SK-N-SH (cell line): ENCODE measurements around the gene PICALM. TPM values are rescaled to one million over a fixed set of nuclear protein-coding genes. Genes with fewer than 3 reads are reported as not detected.

Experiments
- CTCF ChIA-PET: fragments of 300-600, 350-600 bp; formaldehyde crosslinking; extraction: SDS; loops from one replicate; lab custom pipeline; 2021; lab: Yijun Ruan, JAX
- POLR2A ChIA-PET: fragments of 350-600 bp; sonication (Branson Sonifier 250); formaldehyde crosslinking; extraction: SDS; loops from one replicate; lab custom pipeline; 2020; ENCODE audit warnings: antibody characterized with exemption, inconsistent platforms; lab: Yijun Ruan, JAX
- DNase-seq: peaks from one replicate; pipeline ENCODE4 v3.0.0; 2012
- H2AFZ ChIP-seq: fragments of 200-600 bp; sonication (generic); 2 replicates; pipeline ENCODE4 v1.8.1; 2016; ENCODE audit warnings: antibody characterized with exemption, mild to moderate bottlenecking, low read depth
- H3F3A ChIP-seq: fragments of 200-600 bp; sonication (generic); replicated peaks from 2 replicates; pipeline ENCODE3; 2016; ENCODE audit warnings: antibody characterized with exemption, mild to moderate bottlenecking; ENCODE audit not compliant: insufficient read depth
- H3K27ac ChIP-seq, 2 experiments: fragments of 200-500 bp in 1 of 2; fragments of 200-600 bp in 1 of 2; sonication (Bioruptor generic) in 1 of 2; sonication (generic), shearing (Covaris generic) in 1 of 2; 2 replicates each; pipeline versions ENCODE4 v1.5.1 to v1.6.1; 2014 to 2016; ENCODE audit warnings: low read depth in 2 of 2, inconsistent platforms in 1 of 2, low read length in 1 of 2, mild to moderate bottlenecking in 1 of 2, mixed read lengths in 1 of 2
- H3K27me3 ChIP-seq: fragments of 200-600 bp; sonication (generic), shearing (Covaris generic); 2 replicates; pipeline ENCODE4 v1.6.1; 2016; ENCODE audit warnings: mixed run types; ENCODE audit not compliant: insufficient read depth
- H3K36me3 ChIP-seq, 2 experiments: fragments of 200-500 bp in 1 of 2; fragments of 200-600 bp in 1 of 2; sonication (Bioruptor generic) in 1 of 2; sonication (generic) in 1 of 2; replicated peaks in 1 of 2; 2 replicates each; pipeline versions ENCODE3 to v1.5.1; 2014 to 2016; ENCODE audit warnings: low read length in 1 of 2, mild to moderate bottlenecking in 1 of 2; ENCODE audit not compliant: insufficient read depth in 2 of 2, control insufficient read depth in 1 of 2
- H3K4me1 ChIP-seq, 2 experiments: fragments of 200-500 bp in 1 of 2; fragments of 200-600 bp in 1 of 2; sonication (Bioruptor generic) in 1 of 2; sonication (generic), shearing (Covaris generic) in 1 of 2; 2 replicates each; pipeline versions ENCODE4 v1.5.1 to v1.6.1; 2014 to 2016; ENCODE audit warnings: low read depth in 1 of 2, low read length in 1 of 2, mixed run types in 1 of 2; ENCODE audit not compliant: insufficient read depth in 2 of 2, control insufficient read depth in 1 of 2
- H3K4me2 ChIP-seq: fragments of 200-600 bp; sonication (generic), shearing (Covaris generic); 2 replicates; pipeline ENCODE4 v1.6.1; 2017; ENCODE audit warnings: mixed run types
- H3K4me3 ChIP-seq, 2 experiments: fragments of 200-500 bp in 1 of 2; fragments of 200-600 bp in 1 of 2; sonication (Bioruptor generic) in 1 of 2; sonication (generic), shearing (Covaris generic) in 1 of 2; 2 replicates each; pipeline versions ENCODE4 v1.5.1 to v1.8.1; 2014 to 2016; ENCODE audit warnings: low read depth in 2 of 2, inconsistent platforms in 1 of 2, low read length in 1 of 2, mild to moderate bottlenecking in 1 of 2, mixed read lengths in 1 of 2, moderate library complexity in 1 of 2
- H3K79me2 ChIP-seq: fragments of 200-600 bp; sonication (generic); 2 replicates; pipeline ENCODE4 v1.8.1; 2017; ENCODE audit warnings: mild to moderate bottlenecking; ENCODE audit not compliant: insufficient read depth
- H3K9ac ChIP-seq: fragments of 200-600 bp; sonication (generic); 2 replicates; pipeline ENCODE4 v1.6.1; 2017; ENCODE audit warnings: mixed run types
- H3K9me2 ChIP-seq: fragments of 200-600 bp; sonication (generic); 2 replicates; pipeline ENCODE4 v1.6.1; 2017; ENCODE audit warnings: mixed run types
- H3K9me3 ChIP-seq: fragments of 200-600 bp; sonication (generic); 2 replicates; pipeline ENCODE4 v1.6.1; 2017; ENCODE audit warnings: mixed run types, mild to moderate bottlenecking, moderate library complexity
- H4K20me1 ChIP-seq: fragments of 200-600 bp; sonication (generic); 2 replicates; pipeline ENCODE4 v1.6.1; 2017; ENCODE audit warnings: mild to moderate bottlenecking, mixed run types; ENCODE audit not compliant: insufficient read depth
- CTCF ChIP-seq: fragments of 200-600 bp; sonication (generic); IDR thresholded peaks from 2 replicates; pipeline ENCODE4 v1.6.1; 2017; ENCODE audit warnings: antibody characterized with exemption, mild to moderate bottlenecking, moderate library complexity
- EZH2phosphoT487 ChIP-seq: fragments of 200-600 bp; sonication (generic); IDR thresholded peaks from 2 replicates; pipeline ENCODE4 v1.6.1; 2017; ENCODE audit warnings: low read depth, mixed run types, mild to moderate bottlenecking, antibody characterized with exemption, moderate library complexity, borderline replicate concordance
- FOSL2 ChIP-seq: IDR thresholded peaks from 2 replicates; pipeline ENCODE4 v1.4.0; 2012; ENCODE audit warnings: low read depth, mild to moderate bottlenecking, moderate library complexity, borderline replicate concordance
- FOXJ3 ChIP-seq: sonication (generic); formaldehyde crosslinking; IDR thresholded peaks from 2 replicates; pipeline ENCODE4 v1.5.1; 2020; ENCODE audit warnings: mild to moderate bottlenecking, missing genetic modification reagents
- GATA2 ChIP-seq: sonication (generic); formaldehyde crosslinking; IDR thresholded peaks from 2 replicates; pipeline ENCODE4 v1.5.0; 2020; ENCODE audit warnings: mild to moderate bottlenecking, missing genetic modification reagents
- MXI1 ChIP-seq: IDR thresholded peaks from 2 replicates; pipeline ENCODE4 v1.6.1; 2012; ENCODE audit warnings: mild to moderate bottlenecking, low read depth, low read length, improper control_type of control experiment
- NFIC ChIP-seq: IDR thresholded peaks from 2 replicates; pipeline ENCODE4 v1.4.0; 2012; ENCODE audit warnings: borderline replicate concordance
- POLR2AphosphoS5 ChIP-seq: IDR thresholded peaks from 2 replicates; pipeline ENCODE4 v1.6.1; 2012; ENCODE audit warnings: low read depth, low read length
- RAD21 ChIP-seq: IDR thresholded peaks from 2 replicates; pipeline ENCODE4 v1.6.1; 2012; ENCODE audit warnings: mild to moderate bottlenecking, low read length
- RCOR1 ChIP-seq: fragments of 150-350 bp; IDR thresholded peaks from 2 replicates; pipeline ENCODE4 v1.6.1; 2017; ENCODE audit warnings: antibody characterized with exemption, low read length
- RXRA ChIP-seq: IDR thresholded peaks from 2 replicates; pipeline ENCODE4 v1.4.0; 2012; ENCODE audit warnings: low read depth, mild to moderate bottlenecking, borderline replicate concordance
- SIN3A ChIP-seq: IDR thresholded peaks from 2 replicates; pipeline ENCODE4 v1.6.1; 2012; ENCODE audit warnings: low read depth, mild to moderate bottlenecking, low read length, moderate library complexity, borderline replicate concordance
- SMC3 ChIP-seq: IDR thresholded peaks from 2 replicates; pipeline ENCODE4 v1.6.1; 2012; ENCODE audit warnings: low read depth, low read length, improper control_type of control experiment
- USF2 ChIP-seq: fragments of 150-350 bp; IDR thresholded peaks from 2 replicates; pipeline ENCODE4 v1.6.1; 2017; ENCODE audit warnings: antibody characterized with exemption, low read length, low read depth, borderline replicate concordance
- WGBS: methylation state at CpG from one replicate; pipeline ENCODE4 v1.1.6; 2017; ENCODE audit warnings: low lambda C conversion rate; 5-methylcytosine and 5-hydroxymethylcytosine counted together
- polyA plus RNA-seq, 3 experiments: library from polyadenylated mRNA; depleted of rRNA; stranded (reverse); fragments of >200 nt; gene quantifications; 2 replicates each; pipeline ENCODE4 v1.2.3, GENCODE V29; 2012
- TF ChIP-seq, protein P1 (sequence below): fragments of 150-350 bp; IDR thresholded peaks from 2 replicates; pipeline ENCODE4 v1.6.1; 2016; ENCODE audit warnings: mild to moderate bottlenecking, low read depth, low read length

Gene PICALM
- polyA plus RNA-seq, 1 of the 3 experiments (the other 2 are of a cell fraction): 103 TPM

GRCh38 chr11:85922367-85922766 is 146.5 kb downstream of the PICALM start:
- no peak overlapping the region for H3K4me3 ChIP-seq
- H3K9me3 ChIP-seq: no peaks in the 10 kb centered on the region
- no peak overlapping the region for H2AFZ ChIP-seq
- H3K9me2 ChIP-seq: no peaks in the 10 kb centered on the region
- no peak overlapping the region for H3K9ac ChIP-seq
- POLR2A ChIA-PET: no interaction called here
- H3F3A ChIP-seq: no peaks in the 10 kb centered on the region
- no peaks in the 10 kb centered on the region for H3K36me3 ChIP-seq
- no peaks in the 10 kb centered on the region for H3K79me2 ChIP-seq
- no peaks in the 10 kb centered on the region for H4K20me1 ChIP-seq
- no peak overlapping the region for H3K4me2 ChIP-seq
- no peaks in the 10 kb centered on the region for H3K4me1 ChIP-seq
- TF ChIP-seq FOXJ3 (CRISPR knock-in tag) (no peak), CTCF (no peak), NFIC (no peak), RAD21 (no peak)
- CTCF ChIA-PET: no interaction called here
- DNase-seq: no peak
- H3K27me3 ChIP-seq: no peaks in the 10 kb centered on the region
- 86% methylated on average over 1 of the region's 1 CpG for WGBS
- no peak overlapping the region for H3K27ac ChIP-seq

DNA sequence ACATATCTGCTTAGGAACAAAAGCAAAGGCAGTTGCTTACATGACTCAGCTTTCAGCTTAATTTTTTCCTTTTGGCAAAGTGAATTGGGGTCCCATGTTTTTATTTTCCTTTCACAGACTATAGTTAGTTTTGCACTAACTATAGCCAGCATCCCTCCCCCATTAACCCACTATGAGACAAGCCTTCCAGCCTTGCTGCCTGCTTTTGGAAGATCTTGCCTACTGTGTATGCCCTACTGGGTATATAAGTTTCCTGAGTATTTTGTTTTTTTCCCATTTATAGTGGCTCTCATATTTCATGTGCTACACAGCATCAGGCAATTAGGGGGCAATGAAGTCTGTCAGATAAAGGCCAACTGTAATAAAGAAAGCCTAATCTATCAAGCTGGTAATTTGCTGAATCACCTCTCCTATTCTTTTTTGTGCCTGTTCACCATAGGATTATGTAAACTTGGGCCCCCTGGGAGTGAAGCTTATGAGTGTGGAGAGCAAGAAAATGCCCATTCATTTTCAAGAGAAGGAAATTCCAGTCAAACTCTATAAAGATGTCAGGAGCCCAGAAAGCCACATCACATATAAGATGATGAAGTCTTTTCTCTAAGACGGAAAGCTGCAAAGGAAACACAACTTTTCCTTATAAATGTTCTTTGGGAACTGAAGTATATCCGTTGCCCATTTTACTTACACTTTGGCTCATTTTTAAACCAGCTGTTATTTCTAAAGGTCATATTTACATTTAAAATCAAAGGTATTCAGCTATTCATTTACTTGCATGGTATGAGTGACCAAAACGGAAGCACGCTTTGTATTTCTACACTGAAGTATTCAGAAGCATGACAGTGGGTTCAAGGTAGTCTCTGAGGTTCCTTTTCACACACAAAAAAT is 149.7 kb downstream of the PICALM start:
- no peak overlapping the region for H3K4me2 ChIP-seq
- DNase-seq: no peak
- H2AFZ ChIP-seq: no peak overlapping the region
- no peaks in the 10 kb centered on the region for H3F3A ChIP-seq
- TF ChIP-seq GATA2 (CRISPR knock-in tag) (no peak), POLR2AphosphoS5 (no peak), SIN3A (no peak), NFIC (no peak), RCOR1 (no peak), SMC3 (no peak), EZH2phosphoT487 (no peak), RXRA (no peak), MXI1 (no peak), USF2 (no peak), FOSL2 (no peak)
- TF ChIP-seq, protein P1, sequence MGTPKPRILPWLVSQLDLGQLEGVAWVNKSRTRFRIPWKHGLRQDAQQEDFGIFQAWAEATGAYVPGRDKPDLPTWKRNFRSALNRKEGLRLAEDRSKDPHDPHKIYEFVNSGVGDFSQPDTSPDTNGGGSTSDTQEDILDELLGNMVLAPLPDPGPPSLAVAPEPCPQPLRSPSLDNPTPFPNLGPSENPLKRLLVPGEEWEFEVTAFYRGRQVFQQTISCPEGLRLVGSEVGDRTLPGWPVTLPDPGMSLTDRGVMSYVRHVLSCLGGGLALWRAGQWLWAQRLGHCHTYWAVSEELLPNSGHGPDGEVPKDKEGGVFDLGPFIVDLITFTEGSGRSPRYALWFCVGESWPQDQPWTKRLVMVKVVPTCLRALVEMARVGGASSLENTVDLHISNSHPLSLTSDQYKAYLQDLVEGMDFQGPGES: no peak
- TF ChIP-seq, all 33 proteins: peak for 0
- WGBS: 82% methylated on average over 4 of the region's 4 CpGs
- no peaks in the 10 kb centered on the region for H3K9me3 ChIP-seq
- H3K27me3 ChIP-seq: no peaks in the 10 kb centered on the region
- H3K9me2 ChIP-seq: no peaks in the 10 kb centered on the region
- H4K20me1 ChIP-seq: no peaks in the 10 kb centered on the region
- no peaks in the 10 kb centered on the region for H3K36me3 ChIP-seq
- ChIA-PET POLR2A (no interaction called here), CTCF (interaction anchor here (1.8 kb wide), 1 partner anchor 64 kb away, joined by 6 read pairs; the partner anchor contains the start of gene CCDC83)
- H3K79me2 ChIP-seq: no peaks in the 10 kb centered on the region
- H3K4me3 ChIP-seq: no peak overlapping the region
- no peak overlapping the region for H3K27ac ChIP-seq
- no peak overlapping the region for H3K9ac ChIP-seq
- H3K4me1 ChIP-seq: no peaks in the 10 kb centered on the region
